AG09309 (cell line): ENCODE data around the gene DLX4.

Source experiments
- DNase-seq: peaks from one replicate; pipeline ENCODE4 v3.0.0-alpha.2; 2010; ENCODE audit warnings: low read depth
- H3K4me3 ChIP-seq: 2 replicates; pipeline ENCODE4 v1.5.1; 2011; ENCODE audit warnings: mild to moderate bottlenecking, low read depth, low read length, moderate library complexity; ENCODE audit not compliant: control insufficient read depth
- TF ChIP-seq, protein P1 (sequence below): IDR thresholded peaks from 2 replicates; pipeline ENCODE4 v1.5.1; 2011; ENCODE audit warnings: mild to moderate bottlenecking, low read depth, low read length, inconsistent platforms; ENCODE audit not compliant: insufficient read depth, control insufficient read depth; ENCODE audit errors: missing control alignments

The DLX4 gene

GRCh38 chr17:50018909-50019308, 49.9 kb downstream of the DLX4 start:
- no peak for DNase-seq
- H3K4me3 ChIP-seq: no peak overlapping the region
- TF ChIP-seq, protein P1, sequence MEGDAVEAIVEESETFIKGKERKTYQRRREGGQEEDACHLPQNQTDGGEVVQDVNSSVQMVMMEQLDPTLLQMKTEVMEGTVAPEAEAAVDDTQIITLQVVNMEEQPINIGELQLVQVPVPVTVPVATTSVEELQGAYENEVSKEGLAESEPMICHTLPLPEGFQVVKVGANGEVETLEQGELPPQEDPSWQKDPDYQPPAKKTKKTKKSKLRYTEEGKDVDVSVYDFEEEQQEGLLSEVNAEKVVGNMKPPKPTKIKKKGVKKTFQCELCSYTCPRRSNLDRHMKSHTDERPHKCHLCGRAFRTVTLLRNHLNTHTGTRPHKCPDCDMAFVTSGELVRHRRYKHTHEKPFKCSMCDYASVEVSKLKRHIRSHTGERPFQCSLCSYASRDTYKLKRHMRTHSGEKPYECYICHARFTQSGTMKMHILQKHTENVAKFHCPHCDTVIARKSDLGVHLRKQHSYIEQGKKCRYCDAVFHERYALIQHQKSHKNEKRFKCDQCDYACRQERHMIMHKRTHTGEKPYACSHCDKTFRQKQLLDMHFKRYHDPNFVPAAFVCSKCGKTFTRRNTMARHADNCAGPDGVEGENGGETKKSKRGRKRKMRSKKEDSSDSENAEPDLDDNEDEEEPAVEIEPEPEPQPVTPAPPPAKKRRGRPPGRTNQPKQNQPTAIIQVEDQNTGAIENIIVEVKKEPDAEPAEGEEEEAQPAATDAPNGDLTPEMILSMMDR: no peak

- DNase-seq: no peak
- TF ChIP-seq, protein P1: no peak
- H3K4me3 ChIP-seq: no peak overlapping the region
Measured at GRCh38 chr17:50020841-50021599, 52.0 kb downstream of the DLX4 start.

GRCh38 chr17:50021681-50022370, 52.8 kb downstream of the DLX4 start:
- H3K4me3 ChIP-seq: no peak overlapping the region
- no peak for DNase-seq
- TF ChIP-seq, protein P1: no peak

DNA sequence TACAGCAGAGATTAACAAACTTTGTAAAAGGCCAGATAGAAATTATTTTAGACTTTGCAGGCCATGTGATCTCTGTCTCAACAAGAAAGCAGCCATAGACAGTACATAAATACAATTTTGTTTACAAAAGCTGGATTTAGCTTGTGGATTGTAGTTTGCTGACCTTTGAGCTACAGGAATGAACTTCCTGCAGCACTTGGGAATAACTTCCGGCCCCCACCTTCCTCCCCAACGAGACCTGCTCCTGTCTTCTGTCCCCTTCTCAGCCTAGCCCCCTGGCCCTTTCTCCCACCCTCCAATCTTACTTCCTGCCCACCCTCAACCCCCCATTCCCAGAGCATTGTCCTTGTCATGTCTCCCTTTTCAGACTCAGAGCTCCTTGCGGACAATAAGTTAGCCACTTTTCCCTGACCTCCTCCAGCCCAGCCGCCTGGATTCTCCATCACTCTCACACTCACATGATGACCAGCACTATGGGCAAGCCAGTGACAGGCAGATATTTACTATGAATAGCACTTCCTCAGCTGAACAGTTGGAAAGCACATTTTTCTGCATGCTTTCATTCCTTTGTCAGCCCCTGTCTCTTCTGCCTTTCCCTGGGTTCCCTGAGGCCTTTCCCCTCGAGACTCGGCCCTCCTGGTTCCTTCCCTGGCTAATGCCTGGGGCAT, 53.6 kb downstream of the DLX4 start:
- TF ChIP-seq, protein P1: no peak
- no peak for DNase-seq
- no peak overlapping the region for H3K4me3 ChIP-seq

DNA sequence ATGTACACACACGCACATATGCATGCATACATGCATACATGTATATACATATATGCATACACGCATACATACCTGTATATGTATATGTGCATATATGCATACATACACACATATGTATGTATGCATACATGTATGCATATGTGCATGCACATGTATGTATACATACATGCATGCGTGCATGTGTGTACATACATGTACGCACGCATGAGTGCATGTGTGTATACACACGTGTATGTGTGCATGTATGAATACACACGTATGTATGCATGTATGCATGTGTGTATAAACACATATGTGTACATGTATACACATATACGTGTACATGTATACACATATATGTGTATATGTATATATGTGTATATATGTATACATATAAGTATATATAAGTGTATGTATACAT, 54.5 kb downstream of the DLX4 start:
- TF ChIP-seq, protein P1: no peak
- DNase-seq: no peak
- no peak overlapping the region for H3K4me3 ChIP-seq
